HG03097 (cell line): ENCODE results near the gene KLF18.
"Not testable (repeated sequence)": the region's sequence is repeated elsewhere in the genome, so short reads cannot be mapped to it uniquely, and the experiment has no call there.

Experiments used
- ATAC-seq: cut with Tn5 transposase; IDR thresholded peaks from one replicate; pipeline ENCODE4 v1.9.1; 2021; ENCODE audit not compliant: unreplicated experiment, low FRiP score

Gene KLF18

GRCh38 chr1:44129616-44130500 is 11.6 kb downstream of the KLF18 start:
- ATAC-seq = no peak

- ATAC-seq = no peak
Measured at GRCh38 chr1:44120398-44120949, 21.0 kb downstream of the KLF18 start.

- ATAC-seq = no peak
Measured at GRCh38 chr1:44119525-44119924, 21.9 kb downstream of the KLF18 start.

GRCh38 chr1:44118682-44119081 is 22.7 kb downstream of the KLF18 start, which contains the start of gene KLF17:
TSS of gene KLF17 (plus strand) at chr1:44118821. CDS start at chr1:44118908, 87 bp downstream.
- no peak for ATAC-seq

- not testable (repeated sequence) for ATAC-seq
Measured at GRCh38 chr1:44117272-44117671, 24.2 kb downstream of the KLF18 start.

- ATAC-seq = no peak
Measured at GRCh38 chr1:44114098-44114497, 27.3 kb downstream of the KLF18 start.

- ATAC-seq = no peak
Measured at GRCh38 chr1:44113095-44113609, 28.3 kb downstream of the KLF18 start.

GRCh38 chr1:44112486-44112885 is 28.9 kb downstream of the KLF18 start:
- ATAC-seq = no peak

GRCh38 chr1:44111861-44112260 is 29.6 kb downstream of the KLF18 start:
- ATAC-seq = no peak

GRCh38 chr1:44110916-44111315 is 30.5 kb downstream of the KLF18 start:
- no peak for ATAC-seq

GRCh38 chr1:44108971-44109370 is 32.5 kb downstream of the KLF18 start:
- ATAC-seq = no peak

GRCh38 chr1:44108241-44108640 is 33.2 kb downstream of the KLF18 start:
- no peak for ATAC-seq

- no peak for ATAC-seq
Measured at GRCh38 chr1:44105810-44106209, 35.6 kb downstream of the KLF18 start.

GRCh38 chr1:44103270-44104131 is 37.9 kb downstream of the KLF18 start:
- no peak for ATAC-seq

GRCh38 chr1:44101328-44101727 is 40.1 kb downstream of the KLF18 start:
- no peak for ATAC-seq

GRCh38 chr1:44100183-44100868 is 41.1 kb downstream of the KLF18 start:
- ATAC-seq = no peak

GRCh38 chr1:44094047-44094446 is 47.4 kb downstream of the KLF18 start:
- no peak for ATAC-seq

GRCh38 chr1:44090429-44091252 is 50.8 kb downstream of the KLF18 start:
- ATAC-seq = no peak

GRCh38 chr1:44089371-44090048 is 51.9 kb downstream of the KLF18 start:
- no peak for ATAC-seq
